ENCODE measurements around the gene TM9SF2. TPM values are rescaled to one million over a fixed set of nuclear protein-coding genes. Genes with fewer than 3 reads are reported as not detected.

Gene TM9SF2
- total RNA-seq, 1 experiment from 2014 or later: 84.6 TPM

- intact Hi-C loops (cut with micrococcal nuclease): no loop called here
- Histone ChIP-seq H3K4me2 (ENCODE audit: low read length) (peak overlapping the region; percentile 39; the same call in 1 of the 2 replicates), H3K27me3 (ENCODE audit: low read length) (no peaks in the 10 kb centered on the region), H3K9ac (ENCODE audit: low read length) (no peak overlapping the region), H3K36me3 (ENCODE audit: low read depth, low read length) (no peaks in the 10 kb centered on the region), H3K4me3 (ENCODE audit: low read length) (no peak overlapping the region), H3K79me2 (ENCODE audit: low read length) (no peaks in the 10 kb centered on the region), H3K9me2 (replicated peaks; ENCODE audit: low read length) (no peaks in the 10 kb centered on the region), H3K27ac (ENCODE audit: low read length) (no peak overlapping the region), H3K9me3 (ENCODE audit: low read length) (no peaks in the 10 kb centered on the region), H2AFZ (ENCODE audit: low read length) (peak overlapping the region; percentile 42), H3F3A (ENCODE audit: low read length, unreplicated experiment) (no peaks in the 10 kb centered on the region), H4K20me1 (ENCODE audit: low read length) (no peaks in the 10 kb centered on the region), H3K4me1 (ENCODE audit: insufficient read depth, low read length) (peaks cover 22% of the 10 kb centered on the region)
- no TSS peak for BruUV-seq (replicated peaks)
- no peak for TF ChIP-seq CTCF (conservative IDR thresholded peaks at IDR 0.05; ENCODE audit: low read depth, low read length)
- no peak for TF ChIP-seq EZH2 (IDR thresholded peaks at IDR 0.05; ENCODE audit: low read length, unreplicated experiment)
- no peak for TF ChIP-seq EZH2phosphoT487 (IDR thresholded peaks at IDR 0.05; ENCODE audit: borderline replicate concordance, low read length)
- POLR2A ChIA-PET (ENCODE audit: unreplicated experiment): no interaction called here
- ATAC-seq: no peak
- DNase-seq: no peak
- CTCF ChIA-PET: no interaction called here
Observed at GRCh38 chr13:99495466-99496183, 5.6 kb upstream of the TM9SF2 start.

- H3K9ac ChIP-seq (ENCODE audit: low read length): no peak overlapping the region
- ATAC-seq (no peak), DNase-seq (no peak)
- intact Hi-C loops (cut with micrococcal nuclease): no loop called here
- no peak overlapping the region for H3K27ac ChIP-seq (ENCODE audit: low read length)
- H2AFZ ChIP-seq (ENCODE audit: low read length): peak overlapping the region; percentile 42
- no TSS peak for BruUV-seq (replicated peaks)
- H3K4me1 ChIP-seq (ENCODE audit: insufficient read depth, low read length): peaks cover 23% of the 10 kb centered on the region
- ChIA-PET CTCF (no interaction called here), POLR2A (ENCODE audit: unreplicated experiment) (no interaction called here)
- H3K79me2 ChIP-seq (ENCODE audit: low read length): peaks cover 2% of the 10 kb centered on the region
- no peaks in the 10 kb centered on the region for H4K20me1 ChIP-seq (ENCODE audit: low read length)
- no peaks in the 10 kb centered on the region for H3F3A ChIP-seq (ENCODE audit: low read length, unreplicated experiment)
- H3K4me3 ChIP-seq (ENCODE audit: low read length): no peak overlapping the region
- H3K4me2 ChIP-seq (ENCODE audit: low read length): peak overlapping the region; percentile 39; the same call in 1 of the 2 replicates
- no peaks in the 10 kb centered on the region for H3K36me3 ChIP-seq (ENCODE audit: low read depth, low read length)
- no peak for TF ChIP-seq EZH2phosphoT487 (IDR thresholded peaks at IDR 0.05; ENCODE audit: borderline replicate concordance, low read length)
- no peak for TF ChIP-seq CTCF (conservative IDR thresholded peaks at IDR 0.05; ENCODE audit: low read depth, low read length)
- TF ChIP-seq EZH2 (IDR thresholded peaks at IDR 0.05; ENCODE audit: low read length, unreplicated experiment): no peak
- H3K27me3 ChIP-seq (ENCODE audit: low read length): no peaks in the 10 kb centered on the region
- no peaks in the 10 kb centered on the region for H3K9me3 ChIP-seq (ENCODE audit: low read length)
- H3K9me2 ChIP-seq (replicated peaks; ENCODE audit: low read length): no peaks in the 10 kb centered on the region
Observed at GRCh38 chr13:99496184-99497142, 4.8 kb upstream of the TM9SF2 start.

All from PC-3 (cell line).